ENCODE measurements around the gene CCSER1.
"Not testable (repeated sequence)": the region's sequence is repeated elsewhere in the genome, so short reads cannot be mapped to it uniquely, and the experiment has no call there.

Gene CCSER1

GRCh38 chr4:91373546-91373945 lies 1246.4 kb downstream of the CCSER1 start:
- DNase-seq (ENCODE audit: low spot score) = no peak

- not testable (repeated sequence) for DNase-seq (ENCODE audit: low spot score)
These were observed 1278.2 kb downstream of the CCSER1 start for GRCh38 chr4:91405431-91405830.

GRCh38 chr4:91422011-91422410 lies 1294.8 kb downstream of the CCSER1 start:
- peak; percentile 0 for DNase-seq (ENCODE audit: low spot score)

- DNase-seq (ENCODE audit: low spot score) = no peak
These were observed 1299.5 kb downstream of the CCSER1 start for GRCh38 chr4:91426725-91427124.

GRCh38 chr4:91427171-91427570 lies 1300.0 kb downstream of the CCSER1 start:
- no peak for DNase-seq (ENCODE audit: low spot score)

GRCh38 chr4:91434631-91435030 lies 1307.4 kb downstream of the CCSER1 start:
- no peak for DNase-seq (ENCODE audit: low spot score)

- DNase-seq (ENCODE audit: low spot score) = no peak
These were observed 1309.4 kb downstream of the CCSER1 start for GRCh38 chr4:91436556-91436955.

- DNase-seq (ENCODE audit: low spot score) = no peak
These were observed 1320.0 kb downstream of the CCSER1 start for GRCh38 chr4:91447168-91447567.

- no peak for DNase-seq (ENCODE audit: low spot score)
These were observed 1321.6 kb downstream of the CCSER1 start for GRCh38 chr4:91448668-91449330.

- no peak for DNase-seq (ENCODE audit: low spot score)
These were observed 1326.9 kb downstream of the CCSER1 start for GRCh38 chr4:91454111-91454510.

- not testable (repeated sequence) for DNase-seq (ENCODE audit: low spot score)
These were observed 1335.4 kb downstream of the CCSER1 start for GRCh38 chr4:91462566-91462965.

- no peak for DNase-seq (ENCODE audit: low spot score)
These were observed 1343.5 kb downstream of the CCSER1 start for GRCh38 chr4:91470671-91471070.

GRCh38 chr4:91471280-91471679 lies 1344.1 kb downstream of the CCSER1 start:
- DNase-seq (ENCODE audit: low spot score) = no peak

GRCh38 chr4:91472046-91472445 lies 1344.9 kb downstream of the CCSER1 start:
- DNase-seq (ENCODE audit: low spot score) = no peak

- DNase-seq (ENCODE audit: low spot score) = no peak
These were observed 1358.2 kb downstream of the CCSER1 start for GRCh38 chr4:91485415-91485814.

- no peak for DNase-seq (ENCODE audit: low spot score)
These were observed 1361.8 kb downstream of the CCSER1 start for GRCh38 chr4:91488946-91489345.

GRCh38 chr4:91497892-91498291 lies 1370.7 kb downstream of the CCSER1 start:
- no peak for DNase-seq (ENCODE audit: low spot score)

GRCh38 chr4:91502365-91502764 lies 1375.2 kb downstream of the CCSER1 start:
- peak; percentile 12 for DNase-seq (ENCODE audit: low spot score)

- no peak for DNase-seq (ENCODE audit: low spot score)
These were observed 1386.1 kb downstream of the CCSER1 start for GRCh38 chr4:91513326-91513725.

- no peak for DNase-seq (ENCODE audit: low spot score)
These were observed 1392.0 kb downstream of the CCSER1 start for GRCh38 chr4:91519155-91519554.

- peak; percentile 3 for DNase-seq (ENCODE audit: low spot score)
These were observed 1398.4 kb downstream of the CCSER1 start for GRCh38 chr4:91525621-91526020.

- DNase-seq (ENCODE audit: low spot score) = no peak
These were observed 1399.9 kb downstream of the CCSER1 start for GRCh38 chr4:91527056-91527455.

GRCh38 chr4:91567594-91567993 lies 1440.4 kb downstream of the CCSER1 start:
- no peak for DNase-seq (ENCODE audit: low spot score)

- no peak for DNase-seq (ENCODE audit: low spot score)
These were observed 1450.7 kb downstream of the CCSER1 start for GRCh38 chr4:91577864-91578263.
